GM12864 (cell line): Measurements from ENCODE around the gene RAPGEF6.
"Not testable (repeated sequence)": the region's sequence is repeated elsewhere in the genome, so short reads cannot be mapped to it uniquely, and the experiment has no call there.

Experiments
- DNase-seq: peaks from one replicate; pipeline ENCODE4 v3.0.0-alpha.2; 2011; ENCODE audit warnings: low read depth
- H3K4me3 ChIP-seq: 2 replicates; pipeline ENCODE4 v1.5.1; 2011; ENCODE audit warnings: mild to moderate bottlenecking, low read depth, low read length, control low read depth
- CTCF ChIP-seq: IDR thresholded peaks from 2 replicates; pipeline ENCODE4 v1.5.1; 2011; ENCODE audit warnings: low read depth, mild to moderate bottlenecking, moderate library complexity, low read length, control low read depth, inconsistent platforms; ENCODE audit errors: missing control alignments

Gene RAPGEF6

GRCh38 chr5:131413605-131414559 lies 221.1 kb downstream of the RAPGEF6 start:
- no peak for TF ChIP-seq CTCF
- DNase-seq, result no peak
- H3K4me3 ChIP-seq, result no peak overlapping the region

GRCh38 chr5:131406975-131407638 lies 227.9 kb downstream of the RAPGEF6 start:
- DNase-seq, result no peak
- no peak for TF ChIP-seq CTCF
- no peak overlapping the region for H3K4me3 ChIP-seq

- no peak for TF ChIP-seq CTCF
- no peak for DNase-seq
- H3K4me3 ChIP-seq, result no peak overlapping the region
These were observed 229.0 kb downstream of the RAPGEF6 start for GRCh38 chr5:131406076-131406475.

- no peak for TF ChIP-seq CTCF
- H3K4me3 ChIP-seq, result no peak overlapping the region
- DNase-seq, result no peak
These were observed 229.4 kb downstream of the RAPGEF6 start for GRCh38 chr5:131405674-131406073.

GRCh38 chr5:131400585-131400984 lies 234.4 kb downstream of the RAPGEF6 start:
- TF ChIP-seq CTCF, result no peak
- H3K4me3 ChIP-seq, result no peak overlapping the region
- DNase-seq, result no peak

GRCh38 chr5:131399007-131399406 lies 236.0 kb downstream of the RAPGEF6 start:
- H3K4me3 ChIP-seq, DNase-seq: not testable (repeated sequence)

GRCh38 chr5:131396630-131397273 lies 238.3 kb downstream of the RAPGEF6 start:
- no peak overlapping the region for H3K4me3 ChIP-seq
- no peak for TF ChIP-seq CTCF
- no peak for DNase-seq
